ENCODE results near the gene LDLRAD3.

DNA sequence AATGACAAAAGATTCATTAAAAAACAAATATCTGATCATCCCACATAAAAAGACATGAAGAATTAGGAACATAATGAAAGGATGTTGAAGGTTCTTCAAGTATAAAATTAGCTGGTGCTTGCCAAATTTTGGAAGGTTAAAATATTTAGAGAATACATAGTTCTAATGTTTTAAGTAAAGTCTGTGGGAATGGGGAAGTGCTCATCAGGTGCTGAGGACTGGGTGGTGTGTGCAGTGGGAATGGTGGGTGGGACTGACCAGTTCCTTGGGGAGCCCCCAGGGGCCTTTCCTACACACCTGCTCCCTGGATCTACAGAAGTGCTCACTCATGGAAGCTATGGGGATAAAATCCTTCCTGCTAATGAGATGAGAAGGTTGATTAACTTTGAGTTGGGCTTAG is 11.8 kb downstream of the LDLRAD3 start:
- TF ChIP-seq POLR2A (IDR thresholded peaks at IDR 0.05): no peak
- TF ChIP-seq, protein P1, sequence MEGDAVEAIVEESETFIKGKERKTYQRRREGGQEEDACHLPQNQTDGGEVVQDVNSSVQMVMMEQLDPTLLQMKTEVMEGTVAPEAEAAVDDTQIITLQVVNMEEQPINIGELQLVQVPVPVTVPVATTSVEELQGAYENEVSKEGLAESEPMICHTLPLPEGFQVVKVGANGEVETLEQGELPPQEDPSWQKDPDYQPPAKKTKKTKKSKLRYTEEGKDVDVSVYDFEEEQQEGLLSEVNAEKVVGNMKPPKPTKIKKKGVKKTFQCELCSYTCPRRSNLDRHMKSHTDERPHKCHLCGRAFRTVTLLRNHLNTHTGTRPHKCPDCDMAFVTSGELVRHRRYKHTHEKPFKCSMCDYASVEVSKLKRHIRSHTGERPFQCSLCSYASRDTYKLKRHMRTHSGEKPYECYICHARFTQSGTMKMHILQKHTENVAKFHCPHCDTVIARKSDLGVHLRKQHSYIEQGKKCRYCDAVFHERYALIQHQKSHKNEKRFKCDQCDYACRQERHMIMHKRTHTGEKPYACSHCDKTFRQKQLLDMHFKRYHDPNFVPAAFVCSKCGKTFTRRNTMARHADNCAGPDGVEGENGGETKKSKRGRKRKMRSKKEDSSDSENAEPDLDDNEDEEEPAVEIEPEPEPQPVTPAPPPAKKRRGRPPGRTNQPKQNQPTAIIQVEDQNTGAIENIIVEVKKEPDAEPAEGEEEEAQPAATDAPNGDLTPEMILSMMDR (IDR thresholded peaks at IDR 0.05): no peak

Data from uterus (tissue), 2 donors.